GM19438 (cell line): ENCODE results near the gene RAB42.

Experiments
- ATAC-seq: cut with Tn5 transposase; IDR thresholded peaks from one replicate; pipeline ENCODE4 v1.9.1; 2021; ENCODE audit warnings: low read depth; ENCODE audit not compliant: unreplicated experiment

Gene RAB42

GRCh38 chr1:28644494-28644893 lies 52.4 kb downstream of the RAB42 start:
- ATAC-seq = no peak
